ENCODE measurements around the gene LOXL1. TPM values are rescaled to one million over a fixed set of nuclear protein-coding genes. Genes with fewer than 3 reads are reported as not detected.

Gene LOXL1
- total RNA-seq, 1 experiment from 2014 or later = 4.9 TPM

DNA sequence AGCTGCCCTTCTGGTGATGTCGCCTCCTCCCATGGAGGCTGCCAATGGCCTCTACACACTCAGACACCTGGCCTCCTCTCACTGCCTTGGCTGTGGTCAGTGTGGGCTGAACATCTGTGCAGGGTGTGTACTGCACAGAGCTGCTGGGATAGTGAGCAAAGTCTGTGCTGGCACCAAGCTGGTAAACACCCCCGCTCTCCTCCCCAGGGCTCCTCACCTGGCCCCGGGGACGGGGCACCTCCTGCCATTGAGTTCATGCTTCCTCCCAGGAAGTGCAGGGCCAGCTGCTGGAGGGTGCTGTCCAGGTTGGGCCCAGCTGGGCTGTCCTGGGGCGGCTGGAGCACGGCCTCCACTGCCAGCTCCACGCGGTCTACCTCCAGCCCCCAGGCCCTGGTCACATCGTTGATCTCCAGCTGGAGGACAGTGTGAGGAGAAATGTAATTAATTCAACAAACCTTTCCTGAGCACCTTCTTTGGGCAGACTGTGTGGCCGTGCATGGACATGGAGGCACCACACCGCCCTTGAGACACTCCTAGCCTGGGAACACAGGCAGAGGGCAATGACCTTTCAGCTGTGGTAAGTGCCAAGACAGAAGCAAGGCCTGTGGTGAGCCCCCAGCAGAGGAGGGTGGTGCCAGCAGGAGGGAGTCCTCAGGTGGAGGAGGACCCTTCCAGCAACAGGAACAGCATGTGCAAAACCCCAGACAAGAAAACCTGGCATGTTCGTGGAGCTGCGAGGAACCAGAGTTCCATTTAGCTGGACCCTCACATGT is 59.0 kb downstream of the LOXL1 start:
- Mint-ChIP-seq H3K4me1 (ENCODE audit: insufficient read depth, unreplicated experiment) (peaks cover 82% of the 10 kb centered on the region), H3K27me3 (ENCODE audit: insufficient read depth, unreplicated experiment) (no peaks in the 10 kb centered on the region), H3K36me3 (ENCODE audit: insufficient read depth, unreplicated experiment) (peaks cover 9% of the 10 kb centered on the region), H3K4me3 (ENCODE audit: unreplicated experiment) (peak overlapping the region; percentile 59), H3K9me3 (ENCODE audit: unreplicated experiment) (no peaks in the 10 kb centered on the region), H3K27ac (ENCODE audit: low read depth, unreplicated experiment) (peak overlapping the region; percentile 94)
- intact Hi-C loops (cut with micrococcal nuclease) = no loop called here
- POLR2A ChIA-PET = interaction anchor here (0.6 to 7.9 kb wide), 10 partner anchors 9 to 1757 kb away, joined by 3 to 141 read pairs (median 4); partner anchors contain the start of genes PML, SIN3A and STOML1
- TF ChIP-seq, protein P1, sequence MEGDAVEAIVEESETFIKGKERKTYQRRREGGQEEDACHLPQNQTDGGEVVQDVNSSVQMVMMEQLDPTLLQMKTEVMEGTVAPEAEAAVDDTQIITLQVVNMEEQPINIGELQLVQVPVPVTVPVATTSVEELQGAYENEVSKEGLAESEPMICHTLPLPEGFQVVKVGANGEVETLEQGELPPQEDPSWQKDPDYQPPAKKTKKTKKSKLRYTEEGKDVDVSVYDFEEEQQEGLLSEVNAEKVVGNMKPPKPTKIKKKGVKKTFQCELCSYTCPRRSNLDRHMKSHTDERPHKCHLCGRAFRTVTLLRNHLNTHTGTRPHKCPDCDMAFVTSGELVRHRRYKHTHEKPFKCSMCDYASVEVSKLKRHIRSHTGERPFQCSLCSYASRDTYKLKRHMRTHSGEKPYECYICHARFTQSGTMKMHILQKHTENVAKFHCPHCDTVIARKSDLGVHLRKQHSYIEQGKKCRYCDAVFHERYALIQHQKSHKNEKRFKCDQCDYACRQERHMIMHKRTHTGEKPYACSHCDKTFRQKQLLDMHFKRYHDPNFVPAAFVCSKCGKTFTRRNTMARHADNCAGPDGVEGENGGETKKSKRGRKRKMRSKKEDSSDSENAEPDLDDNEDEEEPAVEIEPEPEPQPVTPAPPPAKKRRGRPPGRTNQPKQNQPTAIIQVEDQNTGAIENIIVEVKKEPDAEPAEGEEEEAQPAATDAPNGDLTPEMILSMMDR (IDR thresholded peaks at IDR 0.05; ENCODE audit: unreplicated experiment) = no peak
- peak; percentile 69 for DNase-seq (ENCODE audit: unreplicated experiment)
- BruUV-seq (replicated peaks) = no TSS peak
- CTCF ChIA-PET = interaction anchor here (0.6 to 3.4 kb wide), 8 partner anchors 10 to 1655 kb away, joined by 3 to 16 read pairs (median 3); partner anchors contain the start of gene PML

DNA sequence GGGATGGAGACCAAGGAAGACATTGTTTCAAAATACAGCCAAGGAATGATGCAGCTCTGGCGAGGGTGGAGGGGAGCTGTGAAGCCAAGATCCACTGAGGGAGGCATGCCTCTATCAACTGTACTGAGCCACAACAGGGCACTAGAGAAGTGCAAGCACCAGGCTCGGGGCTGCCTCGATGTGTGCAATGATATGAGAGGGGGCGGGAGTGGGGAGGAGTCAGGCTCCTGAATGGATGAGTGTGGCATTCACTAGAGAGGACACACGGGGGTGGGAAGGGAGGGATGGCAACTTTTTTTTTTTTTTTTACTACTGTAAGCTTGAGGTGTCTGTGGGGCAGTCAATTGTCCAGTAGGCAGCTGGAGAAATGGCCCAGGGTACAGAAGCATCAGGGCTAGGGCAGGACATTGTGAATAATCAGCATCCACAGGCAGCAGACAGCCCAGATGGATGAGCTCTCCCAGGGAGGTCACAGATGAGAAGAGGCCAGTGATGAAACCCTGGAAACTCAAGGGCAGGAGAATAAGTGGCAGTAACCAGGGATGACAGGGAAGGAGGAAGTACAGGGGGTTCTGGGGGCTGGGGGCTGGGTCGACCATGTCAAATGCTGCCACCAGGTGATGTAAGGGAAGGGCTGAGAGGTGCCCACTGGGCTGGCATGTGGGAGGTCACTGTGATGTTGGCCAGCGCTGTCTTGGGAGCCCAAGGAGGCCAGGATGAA is 60.0 kb downstream of the LOXL1 start:
- no TSS peak for BruUV-seq (replicated peaks)
- peak overlapping the region; percentile 94 for H3K27ac Mint-ChIP-seq (ENCODE audit: low read depth, unreplicated experiment)
- peak overlapping the region; percentile 59 for H3K4me3 Mint-ChIP-seq (ENCODE audit: unreplicated experiment)
- no peaks in the 10 kb centered on the region for H3K27me3 Mint-ChIP-seq (ENCODE audit: insufficient read depth, unreplicated experiment)
- ChIA-PET POLR2A (interaction anchor here (0.6 to 7.9 kb wide), 3 partner anchors 8 to 1758 kb away, joined by 3 to 141 read pairs (median 4); partner anchors contain the start of genes PML, SIN3A and STOML1), CTCF (interaction anchor here (0.6 to 3.4 kb wide), 5 partner anchors 9 to 1186 kb away, joined by 3 to 16 read pairs (median 3); partner anchors contain the start of gene PML)
- H3K9me3 Mint-ChIP-seq (ENCODE audit: unreplicated experiment) = no peaks in the 10 kb centered on the region
- TF ChIP-seq, protein P1 (IDR thresholded peaks at IDR 0.05; ENCODE audit: unreplicated experiment) = no peak
- DNase-seq (ENCODE audit: unreplicated experiment) = no peak
- H3K36me3 Mint-ChIP-seq (ENCODE audit: insufficient read depth, unreplicated experiment) = peaks cover 9% of the 10 kb centered on the region
- intact Hi-C loops (cut with micrococcal nuclease) = no loop called here
- peaks cover 88% of the 10 kb centered on the region for H3K4me1 Mint-ChIP-seq (ENCODE audit: insufficient read depth, unreplicated experiment)

- Mint-ChIP-seq H3K27ac (ENCODE audit: low read depth, unreplicated experiment) (peak overlapping the region; percentile 94), H3K36me3 (ENCODE audit: insufficient read depth, unreplicated experiment) (peaks cover 9% of the 10 kb centered on the region), H3K9me3 (ENCODE audit: unreplicated experiment) (no peaks in the 10 kb centered on the region), H3K4me1 (ENCODE audit: insufficient read depth, unreplicated experiment) (peaks cover 83% of the 10 kb centered on the region), H3K4me3 (ENCODE audit: unreplicated experiment) (peak overlapping the region; percentile 59), H3K27me3 (ENCODE audit: insufficient read depth, unreplicated experiment) (no peaks in the 10 kb centered on the region)
- BruUV-seq (replicated peaks) = no TSS peak
- intact Hi-C loops (cut with micrococcal nuclease) = no loop called here
- ChIA-PET CTCF (interaction anchor here (3.4 kb wide), 1 partner anchor 8 kb away, joined by 16 read pairs; the partner anchor contains the start of gene PML), POLR2A (interaction anchor here (7.9 kb wide), 1 partner anchor 7 kb away, joined by 141 read pairs; the partner anchor contains the start of genes PML and STOML1)
- no peak for DNase-seq (ENCODE audit: unreplicated experiment)
- TF ChIP-seq, protein P1 (IDR thresholded peaks at IDR 0.05; ENCODE audit: unreplicated experiment) = peak; percentile 5
These were observed 60.5 kb downstream of the LOXL1 start for GRCh38 chr15:73986776-73987056.

GRCh38 chr15:73987250-73987649 is 61.0 kb downstream of the LOXL1 start:
- Mint-ChIP-seq H3K9me3 (ENCODE audit: unreplicated experiment) (no peaks in the 10 kb centered on the region), H3K4me3 (ENCODE audit: unreplicated experiment) (no peak overlapping the region), H3K27ac (ENCODE audit: low read depth, unreplicated experiment) (peak overlapping the region; percentile 94), H3K27me3 (ENCODE audit: insufficient read depth, unreplicated experiment) (no peaks in the 10 kb centered on the region), H3K4me1 (ENCODE audit: insufficient read depth, unreplicated experiment) (peaks cover 78% of the 10 kb centered on the region), H3K36me3 (ENCODE audit: insufficient read depth, unreplicated experiment) (peaks cover 9% of the 10 kb centered on the region)
- POLR2A ChIA-PET = interaction anchor here (0.7 to 7.9 kb wide), 4 partner anchors 7 to 355 kb away, joined by 3 to 141 read pairs (median 3); partner anchors contain the start of genes PML and STOML1
- intact Hi-C loops (cut with micrococcal nuclease) = no loop called here
- DNase-seq (ENCODE audit: unreplicated experiment) = no peak
- CTCF ChIA-PET = interaction anchor here (3.4 kb wide), 1 partner anchor 8 kb away, joined by 16 read pairs; the partner anchor contains the start of gene PML
- BruUV-seq (replicated peaks) = no TSS peak
- TF ChIP-seq, protein P1 (IDR thresholded peaks at IDR 0.05; ENCODE audit: unreplicated experiment) = no peak
